Ascending aorta (tissue), 2 donors: ENCODE measurements around the gene RBM44. TPM values are rescaled to one million over a fixed set of nuclear protein-coding genes. Genes with fewer than 3 reads are reported as not detected.
"Not testable (repeated sequence)": the region's sequence is repeated elsewhere in the genome, so short reads cannot be mapped to it uniquely, and the experiment has no call there.

Experiments
- DNase-seq, 2 donors: peaks; one replicate each; pipeline ENCODE4 v3.0.0-alpha.2; 2019; ENCODE audit warnings: low spot score in 2 of 2
- H3K27ac ChIP-seq, 2 donors: fragments of 200-600 bp; sonication (generic); one replicate each; pipeline ENCODE4 v1.5.1; 2016 to 2017; ENCODE audit warnings: mild to moderate bottlenecking in 1 of 2
- H3K27me3 ChIP-seq: fragments of 200-600 bp; sonication (generic); one replicate; pipeline ENCODE4 v1.5.1; 2017
- H3K36me3 ChIP-seq, 2 donors: fragments of 200-600 bp; sonication (generic); one replicate each; pipeline ENCODE4 v1.5.1; 2016
- H3K4me1 ChIP-seq, 2 donors: fragments of 200-600 bp; sonication (generic); one replicate each; pipeline ENCODE4 v1.5.1; 2016 to 2017; ENCODE audit warnings: mild to moderate bottlenecking in 1 of 2
- H3K4me3 ChIP-seq, 2 donors: fragments of 200-600 bp; sonication (generic); one replicate each; pipeline ENCODE4 v1.5.1; 2016 to 2017; ENCODE audit warnings: mild to moderate bottlenecking in 1 of 2
- H3K9me3 ChIP-seq, 2 donors: fragments of 200-600 bp; sonication (generic); one replicate each; pipeline ENCODE4 v1.5.1; 2016
- CTCF ChIP-seq, 3 experiments: fragments of 200-600 bp in 2 of 3; fragments of 450-650 bp in 1 of 3; sonication (generic) in 2 of 3; IDR thresholded peaks; one replicate each; pipeline ENCODE4 v1.5.1; 2016 to 2019; ENCODE audit warnings: antibody characterized with exemption in 3 of 3, mild to moderate bottlenecking in 1 of 3, moderate library complexity in 1 of 3
- intact Hi-C: fragments of 100-400 bp; cut with DNase I; formaldehyde crosslinking; loops from one replicate; pipeline ENCODE4 v1.15.1; 2023
- total RNA-seq: library from RNA; depleted of rRNA; stranded (reverse); fragments of >200 nt; gene quantifications from one replicate; pipeline ENCODE4 v1.1.0, GENCODE V29; 2016

Gene RBM44
- total RNA-seq, 1 donor from 2014 or later = 8.5 TPM

GRCh38 chr2:237867465-237867864 lies 68.9 kb downstream of the RBM44 start:
- H3K9me3 ChIP-seq = no peaks in the 10 kb centered on the region
- TF ChIP-seq CTCF (IDR thresholded peaks at IDR 0.05) = no peak
- intact Hi-C loops = no loop called here
- H3K27ac ChIP-seq = peak overlapping the region; percentile 97 to 98
- DNase-seq = peak in 1 of 2 donors; percentile 54
- H3K27me3 ChIP-seq = no peaks in the 10 kb centered on the region
- no peak overlapping the region for H3K4me3 ChIP-seq
- peaks cover 11 to 86% of the 10 kb centered on the region in 2 donors for H3K4me1 ChIP-seq
- peaks cover 0 to 9% of the 10 kb centered on the region in 2 donors for H3K36me3 ChIP-seq

GRCh38 chr2:237868074-237868473 lies 69.5 kb downstream of the RBM44 start:
- not testable (repeated sequence) for H3K27me3 ChIP-seq, H3K9me3 ChIP-seq, DNase-seq, H3K4me3 ChIP-seq, H3K36me3 ChIP-seq
- peaks cover 17 to 86% of the 10 kb centered on the region in 2 donors for H3K4me1 ChIP-seq
- peak overlapping the region; percentile 97 to 98 for H3K27ac ChIP-seq
- intact Hi-C loops = loop anchor here (1.0 kb wide), 1 partner anchor 18 kb away; no protein-coding TSS in a partner anchor

- no peaks in the 10 kb centered on the region for H3K27me3 ChIP-seq
- intact Hi-C loops = loop anchor here (1.0 kb wide), 1 partner anchor 18 kb away; no protein-coding TSS in a partner anchor
- H3K27ac ChIP-seq = peak overlapping the region; percentile 97 to 98
- H3K4me3 ChIP-seq = no peak overlapping the region
- peaks cover 0 to 9% of the 10 kb centered on the region in 2 donors for H3K36me3 ChIP-seq
- H3K9me3 ChIP-seq = no peaks in the 10 kb centered on the region
- H3K4me1 ChIP-seq = peaks cover 22 to 86% of the 10 kb centered on the region in 2 donors
- peak in 1 of 2 donors; percentile 68 for DNase-seq
- no peak for TF ChIP-seq CTCF (IDR thresholded peaks at IDR 0.05)
Measured at GRCh38 chr2:237868631-237869342, 70.2 kb downstream of the RBM44 start.

- no peak for TF ChIP-seq CTCF (IDR thresholded peaks at IDR 0.05)
- H3K4me1 ChIP-seq = peaks cover 27 to 86% of the 10 kb centered on the region in 2 donors
- intact Hi-C loops = no loop called here
- no peak overlapping the region for H3K4me3 ChIP-seq
- peaks cover 0 to 9% of the 10 kb centered on the region in 2 donors for H3K36me3 ChIP-seq
- peak in 1 of 2 donors; percentile 57 for DNase-seq
- H3K27ac ChIP-seq = peak overlapping the region; percentile 75 to 98
- H3K27me3 ChIP-seq = no peaks in the 10 kb centered on the region
- H3K9me3 ChIP-seq = no peaks in the 10 kb centered on the region
Measured at GRCh38 chr2:237869343-237870102, 70.9 kb downstream of the RBM44 start.

GRCh38 chr2:237870126-237870525 lies 71.5 kb downstream of the RBM44 start:
- no peaks in the 10 kb centered on the region for H3K27me3 ChIP-seq
- DNase-seq = peak in 1 of 2 donors; percentile 47
- TF ChIP-seq CTCF (IDR thresholded peaks at IDR 0.05) = no peak
- peaks cover 27 to 87% of the 10 kb centered on the region in 2 donors for H3K4me1 ChIP-seq
- peak overlapping the region; percentile 75 to 98 for H3K27ac ChIP-seq
- no peak overlapping the region for H3K4me3 ChIP-seq
- peaks cover 0 to 9% of the 10 kb centered on the region in 2 donors for H3K36me3 ChIP-seq
- intact Hi-C loops = no loop called here
- H3K9me3 ChIP-seq = no peaks in the 10 kb centered on the region
